ENCODE data around the gene IQCF6. TPM values are rescaled to one million over a fixed set of nuclear protein-coding genes. Genes with fewer than 3 reads are reported as not detected.
"Not testable (repeated sequence)": the region's sequence is repeated elsewhere in the genome, so short reads cannot be mapped to it uniquely, and the experiment has no call there.

Gene IQCF6
- total RNA-seq (2014; rRNA removed; shearing (Covaris generic)) = not detected in 2 replicates

- no peak for DNase-seq (ENCODE audit: low read depth)
Measured at GRCh38 chr3:51779137-51779536, at the start of gene IQCF6. IQCF6 (minus strand) TSS chr3:51779237; CDS start chr3:51779224, 13 bp downstream.

DNA sequence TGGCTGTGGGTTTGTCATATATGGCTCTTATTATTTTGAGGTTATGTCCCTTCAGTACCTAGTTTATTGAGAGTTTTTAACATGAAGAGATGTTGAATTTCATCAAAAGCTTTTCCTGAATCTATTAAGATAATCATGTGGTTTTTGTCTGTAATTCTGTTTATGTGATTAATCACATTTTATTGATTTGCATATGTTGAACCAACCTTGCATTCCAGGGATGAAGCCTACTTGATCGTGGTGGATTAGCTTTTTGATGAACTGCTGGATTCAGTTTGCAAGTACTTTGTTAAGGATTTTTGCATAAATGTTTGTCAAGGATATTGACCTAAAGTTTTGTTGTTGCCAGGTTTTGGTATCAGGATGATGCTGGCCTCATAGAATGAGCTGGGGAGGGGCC, 49.3 kb upstream of the IQCF6 start:
- no peak for DNase-seq (ENCODE audit: low read depth)

GRCh38 chr3:51819709-51820406, 40.8 kb upstream of the IQCF6 start:
- peak; percentile 19 for DNase-seq (ENCODE audit: low read depth)

DNA sequence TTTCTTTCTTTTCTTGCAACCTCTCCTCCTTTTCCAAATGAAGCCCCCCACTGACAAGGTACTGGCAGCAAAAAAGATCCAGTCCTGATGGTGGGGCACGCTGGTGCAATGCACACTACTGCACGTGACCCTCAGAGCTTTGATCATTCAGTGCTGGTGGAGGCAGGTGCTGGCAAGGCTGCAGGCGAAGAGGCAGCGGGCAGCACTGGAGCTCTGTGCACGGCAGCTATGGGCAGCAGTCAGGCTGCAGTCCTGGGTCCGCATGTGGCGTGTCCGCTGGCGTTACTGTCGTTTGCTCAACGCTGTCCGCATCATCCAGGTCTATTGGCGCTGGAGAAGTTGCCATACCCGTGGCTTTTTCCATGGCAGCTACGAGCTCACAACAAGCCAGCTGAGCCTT, 40.1 kb upstream of the IQCF6 start:
- no peak for DNase-seq (ENCODE audit: low read depth)

DNA sequence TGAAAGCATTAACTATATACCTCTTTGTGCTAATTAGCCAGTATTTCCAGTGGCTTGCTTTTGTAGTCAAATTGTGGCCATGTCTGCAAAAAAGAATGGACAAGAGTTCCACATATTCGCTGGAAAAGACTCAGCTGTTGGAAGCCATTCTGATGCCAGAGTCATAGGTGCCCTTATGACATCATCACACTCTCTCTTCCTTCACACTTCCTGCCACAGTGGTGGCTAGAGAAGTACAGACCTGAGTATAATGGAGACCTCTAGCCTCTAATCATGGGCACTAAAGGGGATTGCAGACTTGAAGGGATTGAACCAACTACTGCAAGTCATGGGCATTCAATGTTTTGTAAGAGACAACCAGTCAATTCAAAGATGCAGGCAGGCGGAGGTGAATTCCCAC, 38.3 kb upstream of the IQCF6 start:
- DNase-seq (ENCODE audit: low read depth) = no peak

GRCh38 chr3:51816723-51817122, 37.7 kb upstream of the IQCF6 start:
- DNase-seq (ENCODE audit: low read depth) = no peak

- no peak for DNase-seq (ENCODE audit: low read depth)
Measured at GRCh38 chr3:51815614-51816013, 36.6 kb upstream of the IQCF6 start.

GRCh38 chr3:51814034-51814433, 35.0 kb upstream of the IQCF6 start:
- no peak for DNase-seq (ENCODE audit: low read depth)

- DNase-seq (ENCODE audit: low read depth) = no peak
Measured at GRCh38 chr3:51813539-51813938, 34.5 kb upstream of the IQCF6 start.

- no peak for DNase-seq (ENCODE audit: low read depth)
Measured at GRCh38 chr3:51808934-51809333, 29.9 kb upstream of the IQCF6 start.

GRCh38 chr3:51802106-51802703, 23.2 kb upstream of the IQCF6 start:
- no peak for DNase-seq (ENCODE audit: low read depth)

DNA sequence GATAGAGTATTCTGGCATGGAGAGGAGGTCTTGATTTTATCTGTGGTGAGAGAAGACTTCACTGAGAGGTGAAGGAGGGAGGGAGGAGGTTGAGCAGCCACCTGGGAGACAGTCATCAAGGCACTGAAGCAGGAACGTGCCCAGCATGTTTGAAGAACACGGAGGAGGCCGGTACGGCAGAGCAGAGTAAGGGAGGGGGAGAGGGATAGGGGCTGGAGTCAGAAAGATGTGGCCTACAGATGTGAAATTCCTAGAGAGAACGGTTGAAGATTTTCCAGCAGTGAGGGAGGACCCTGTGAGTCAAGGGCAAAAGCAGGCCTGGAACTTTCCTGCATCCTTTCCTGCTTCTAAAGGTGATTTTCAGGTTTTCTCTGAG, 21.7 kb upstream of the IQCF6 start:
- DNase-seq (ENCODE audit: low read depth) = no peak

DNA sequence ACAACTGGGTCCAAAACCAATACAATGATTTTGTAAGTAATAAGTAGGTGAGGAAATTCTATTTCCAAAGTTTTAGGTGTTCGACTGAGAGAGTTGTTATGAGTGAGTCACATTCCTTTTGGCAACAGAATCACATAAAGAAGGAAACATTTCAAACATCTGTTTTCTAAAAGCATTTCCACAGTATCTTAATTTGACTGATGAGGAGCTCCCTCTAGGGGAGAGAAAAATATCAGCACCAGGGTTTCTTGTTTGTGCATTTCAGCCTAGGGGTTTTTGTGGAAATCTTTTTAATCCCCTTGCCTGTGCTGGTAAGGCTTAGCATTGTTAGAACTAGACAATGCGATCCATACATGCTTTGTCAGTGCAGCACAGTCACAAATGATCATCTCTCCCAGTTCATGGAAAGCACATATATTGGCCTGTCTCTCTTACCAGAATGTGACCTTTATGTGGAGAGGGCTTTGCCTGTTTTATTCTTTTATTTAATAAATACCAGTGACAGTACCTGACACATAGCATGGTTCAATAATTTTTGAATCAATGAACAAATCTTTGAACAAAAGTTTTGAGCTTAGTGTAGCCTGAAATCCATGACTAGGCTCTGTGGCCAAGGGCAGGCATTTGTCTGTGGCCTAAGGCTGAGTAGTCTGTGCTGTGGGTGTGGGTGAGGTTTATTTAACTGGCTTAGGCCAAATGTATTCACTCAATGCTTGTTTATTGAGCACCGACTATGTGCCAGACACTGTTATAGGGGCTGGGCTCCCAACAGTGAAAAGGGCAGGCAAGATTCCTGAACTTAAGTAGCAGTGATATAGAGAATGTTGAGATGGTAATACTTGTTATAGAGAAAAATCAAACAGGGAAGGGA, 21.1 kb upstream of the IQCF6 start:
- peak; percentile 32 for DNase-seq (ENCODE audit: low read depth)

DNA sequence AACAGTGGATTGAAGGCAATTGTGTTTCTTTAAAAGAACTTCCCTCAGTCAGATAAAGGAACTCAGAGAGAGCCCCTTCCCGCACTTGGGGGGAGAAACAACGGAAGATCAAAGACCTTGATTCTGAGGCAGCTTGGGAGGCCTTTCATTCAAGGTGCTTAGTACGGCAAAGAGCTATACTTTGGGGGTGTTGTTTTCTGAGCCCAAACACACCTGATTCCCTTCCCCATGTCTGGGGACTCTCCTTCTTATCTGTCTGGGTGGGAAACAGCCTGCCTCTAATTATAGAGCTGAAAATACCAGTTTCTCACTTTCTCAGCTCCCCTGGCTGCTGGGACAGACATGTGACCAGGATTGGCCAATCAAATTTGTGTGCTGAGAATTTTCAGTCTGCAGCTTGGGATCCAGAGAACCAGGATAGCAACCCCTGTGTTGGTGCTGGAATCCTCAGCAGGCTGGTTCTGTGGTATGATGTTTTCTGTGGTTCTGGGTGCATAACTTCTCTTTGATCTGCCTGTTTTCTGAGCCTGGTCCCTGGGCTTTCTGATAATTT, 19.4 kb upstream of the IQCF6 start:
- no peak for DNase-seq (ENCODE audit: low read depth)

DNA sequence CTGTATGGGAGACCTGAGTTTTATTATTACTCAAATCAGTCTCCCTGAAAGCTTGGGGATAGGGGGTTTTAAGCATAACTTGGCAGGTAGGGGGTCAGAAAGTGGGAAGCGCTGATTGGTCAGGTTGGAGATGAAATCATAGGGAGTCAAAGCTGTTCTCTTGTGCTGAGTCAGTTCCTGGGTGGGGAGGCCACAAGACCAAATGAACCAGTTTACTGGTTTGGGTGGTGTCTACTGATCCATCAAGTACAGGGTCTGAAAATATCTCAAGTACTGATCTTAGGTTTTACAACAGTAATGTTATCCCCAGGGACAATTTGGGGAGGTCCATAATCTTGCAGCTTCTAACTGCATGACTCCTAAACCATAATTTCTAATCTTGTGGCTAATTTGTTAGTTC, 17.8 kb upstream of the IQCF6 start:
- peak; percentile 6 for DNase-seq (ENCODE audit: low read depth)

DNA sequence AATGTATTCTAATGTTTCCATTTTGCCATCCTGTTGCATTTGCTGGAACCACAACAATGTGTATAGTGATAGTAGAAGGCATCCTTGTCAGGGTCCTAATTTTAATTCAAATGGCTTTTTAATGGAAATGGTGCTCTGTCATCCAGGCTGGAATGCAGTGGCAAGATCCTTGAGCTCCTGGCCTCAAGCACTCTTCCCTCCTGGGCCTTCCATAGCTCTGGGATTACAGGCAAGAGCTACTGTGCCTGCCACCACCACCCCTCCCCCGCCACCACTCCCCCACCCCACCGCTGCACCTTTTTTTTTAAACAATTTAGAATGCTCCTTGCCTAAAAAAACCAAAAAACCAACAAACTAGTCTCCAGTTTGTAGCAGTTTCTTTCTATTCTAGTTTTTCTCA, 15.2 kb upstream of the IQCF6 start:
- DNase-seq (ENCODE audit: low read depth) = no peak

GRCh38 chr3:51792206-51792605, 13.2 kb upstream of the IQCF6 start:
- no peak for DNase-seq (ENCODE audit: low read depth)

- no peak for DNase-seq (ENCODE audit: low read depth)
Measured at GRCh38 chr3:51789437-51789836, 10.4 kb upstream of the IQCF6 start.

DNA sequence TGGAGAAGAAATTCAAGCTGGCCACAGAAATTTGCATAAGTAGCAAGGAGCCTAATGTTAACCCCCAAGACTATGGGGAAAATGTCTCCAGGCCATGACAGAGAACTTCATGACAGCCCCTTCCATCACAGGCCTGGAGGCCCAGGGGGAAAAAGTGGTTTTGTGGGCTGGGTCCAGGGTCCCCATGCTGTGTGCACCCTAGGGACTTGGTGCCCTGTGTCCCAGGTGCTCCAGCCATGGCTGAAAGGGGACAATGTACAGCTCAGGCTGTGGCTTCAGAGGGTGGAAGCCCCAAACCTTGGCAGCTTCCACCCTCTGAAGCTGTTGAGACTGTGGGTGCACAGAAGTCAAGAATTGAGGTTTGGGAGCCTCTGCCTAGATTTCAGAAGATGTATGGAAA, 8.5 kb upstream of the IQCF6 start:
- not testable (repeated sequence) for DNase-seq (ENCODE audit: low read depth)

DNA sequence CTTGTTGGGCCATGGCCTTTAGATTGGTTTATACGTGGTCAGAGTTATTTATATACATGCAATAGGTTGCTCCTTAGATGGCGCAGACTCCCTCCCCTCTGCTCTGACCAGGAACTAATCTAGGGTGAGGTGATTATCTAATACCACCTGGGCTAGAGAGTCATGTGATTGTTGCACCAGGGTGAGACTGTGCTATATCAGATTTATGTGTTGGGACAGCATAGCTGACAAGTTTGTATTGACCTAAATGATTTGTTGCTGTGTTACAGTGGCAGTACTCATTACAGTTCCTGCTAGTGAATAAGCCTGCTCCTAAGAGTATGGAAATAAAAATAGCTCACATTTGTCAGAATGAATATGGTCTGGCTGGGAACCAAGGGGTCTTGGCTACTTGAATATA, 7.2 kb upstream of the IQCF6 start:
- DNase-seq (ENCODE audit: low read depth) = no peak

DNA sequence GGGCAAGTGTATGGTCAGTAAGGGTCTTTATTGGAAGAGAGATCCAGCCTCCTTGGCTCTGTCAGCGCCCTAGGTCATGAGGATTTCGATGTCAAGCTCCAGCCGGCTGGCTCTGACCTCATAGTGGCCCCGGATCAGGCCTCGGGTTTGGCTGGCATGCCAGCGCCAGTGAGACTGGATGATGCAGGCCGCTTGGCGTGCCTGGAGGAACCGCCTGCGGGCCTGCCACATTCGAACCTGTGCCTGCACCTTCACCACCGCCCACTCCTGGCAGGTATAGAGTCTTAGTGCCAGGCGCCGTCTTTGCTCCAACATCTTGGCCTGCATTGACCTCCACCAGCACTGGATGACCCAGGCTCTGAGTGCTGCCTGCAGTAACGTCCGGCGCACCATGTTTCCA, 483 bp downstream of the IQCF6 start:
- no peak for DNase-seq (ENCODE audit: low read depth)

GRCh38 chr3:51777985-51778384, 1.1 kb downstream of the IQCF6 start:
- no peak for DNase-seq (ENCODE audit: low read depth)

All from Daoy (cell line).